HepG2 (cell line): ENCODE measurements around the gene WBP1. TPM values are rescaled to one million over a fixed set of nuclear protein-coding genes. Genes with fewer than 3 reads are reported as not detected.

ENCODE experiments used
- BRCA1 ChIP-seq: sonication (generic); formaldehyde crosslinking; IDR thresholded peaks from 2 replicates; pipeline ENCODE4 v1.4.0; 2020; ENCODE audit warnings: missing genetic modification reagents
- FOSL1 ChIP-seq: sonication (generic); formaldehyde crosslinking; IDR thresholded peaks from 2 replicates; pipeline ENCODE4 v1.9.0; 2021; ENCODE audit warnings: missing genetic modification reagents, borderline replicate concordance
- KDM4B ChIP-seq: sonication (generic); formaldehyde crosslinking; IDR thresholded peaks from 2 replicates; pipeline ENCODE4 v1.4.0; 2020; ENCODE audit warnings: missing genetic modification reagents
- RNF219 ChIP-seq: sonication (generic); formaldehyde crosslinking; IDR thresholded peaks from 2 replicates; pipeline ENCODE4 v1.5.0; 2020; ENCODE audit warnings: mild to moderate bottlenecking, missing genetic modification reagents
- SP5 ChIP-seq: IDR thresholded peaks from 2 replicates; pipeline ENCODE4 v1.6.1; 2016; ENCODE audit warnings: low read depth, borderline replicate concordance
- TFDP1 ChIP-seq: IDR thresholded peaks from 2 replicates; pipeline ENCODE4 v1.6.1; 2016; ENCODE audit warnings: missing compliant biosample characterization, missing genetic modification reagents, borderline replicate concordance
- THAP11 ChIP-seq: IDR thresholded peaks from 2 replicates; pipeline ENCODE4 v1.6.1; 2016; ENCODE audit warnings: missing biosample characterization, missing genetic modification reagents
- ZBTB10 ChIP-seq: sonication (generic); formaldehyde crosslinking; IDR thresholded peaks from 2 replicates; pipeline ENCODE4 v1.4.0; 2020; ENCODE audit warnings: missing genetic modification reagents, borderline replicate concordance
- ZNF451 ChIP-seq: sonication (generic); formaldehyde crosslinking; IDR thresholded peaks from 2 replicates; pipeline ENCODE4 v1.5.0; 2020; ENCODE audit warnings: mild to moderate bottlenecking, missing genetic modification reagents
- ZNF556 ChIP-seq: sonication (generic); formaldehyde crosslinking; IDR thresholded peaks from 2 replicates; pipeline ENCODE4 v1.4.0; 2020; ENCODE audit warnings: mild to moderate bottlenecking, missing genetic modification reagents, borderline replicate concordance
- ZNF782 ChIP-seq: sonication (generic); formaldehyde crosslinking; IDR thresholded peaks from 2 replicates; pipeline ENCODE4 v1.4.0; 2020; ENCODE audit warnings: missing genetic modification reagents, mild to moderate bottlenecking, borderline replicate concordance
- ZSCAN20 ChIP-seq: sonication (generic); formaldehyde crosslinking; IDR thresholded peaks from 2 replicates; pipeline ENCODE4 v1.4.0; 2020; ENCODE audit warnings: missing genetic modification reagents, mild to moderate bottlenecking, borderline replicate concordance
- polyA plus RNA-seq, 8 experiments: library from polyadenylated mRNA; depleted of rRNA in 3 of 8; stranded (reverse) in 7 of 8; unstranded in 1 of 8; fragments of >200 nt; fragmentation: Illumina TruSeq in 4 of 8; extraction: Trizol in 4 of 8; gene quantifications; 2 replicates each; pipeline versions ENCODE4 v1.2.1 to v1.2.3, GENCODE V29; 2011 to 2016; ENCODE audit warnings: low read depth in 4 of 8, missing spikeins in 1 of 8, mixed read lengths in 1 of 8; ENCODE audit not compliant: insufficient read depth in 1 of 8
- total RNA-seq, 5 experiments: library from RNA; depleted of rRNA; stranded (reverse); fragments of >200 nt; fragmentation: Illumina TruSeq; extraction: Trizol; gene quantifications; 2 replicates each; pipeline ENCODE4 v1.2.3, GENCODE V29; 2016; ENCODE audit warnings: low read depth in 1 of 5
- TF ChIP-seq, protein P1 (sequence below): IDR thresholded peaks from 2 replicates; pipeline ENCODE4 v1.6.1; 2012; ENCODE audit warnings: low read depth, low read length, improper control_type of control experiment
- TF ChIP-seq, protein P2 (sequence below), 2 experiments: sonication (generic) in 1 of 2; formaldehyde crosslinking in 1 of 2; IDR thresholded peaks; 2 replicates each; pipeline versions ENCODE4 v1.4.0 to v1.6.1; 2018 to 2020; ENCODE audit warnings: missing genetic modification reagents in 2 of 2, borderline replicate concordance in 1 of 2, low read depth in 1 of 2, mild to moderate bottlenecking in 1 of 2, missing biosample characterization in 1 of 2
- TF ChIP-seq, protein P3 (sequence below): IDR thresholded peaks from 2 replicates; pipeline ENCODE4 v1.6.1; 2016
- TF ChIP-seq, protein P4 (sequence below): sonication (generic); formaldehyde crosslinking; IDR thresholded peaks from 2 replicates; pipeline ENCODE4 v1.8.0; 2022; ENCODE audit warnings: low read depth, missing genetic modification reagents

Gene WBP1
- total and polyA plus RNA-seq, 2 of the 13 experiments (the other 11 are each of a cell fraction or from before 2014, with no cell fraction given): 38.8 to 85.7 TPM

GRCh38 chr2:74421221-74421870 is 36.9 kb upstream of the WBP1 start, which contains the start of the genes C2orf81 and WDR54 (continued):
- no peak for TF ChIP-seq RNF219 (CRISPR knock-in tag)
- TF ChIP-seq, protein P1, sequence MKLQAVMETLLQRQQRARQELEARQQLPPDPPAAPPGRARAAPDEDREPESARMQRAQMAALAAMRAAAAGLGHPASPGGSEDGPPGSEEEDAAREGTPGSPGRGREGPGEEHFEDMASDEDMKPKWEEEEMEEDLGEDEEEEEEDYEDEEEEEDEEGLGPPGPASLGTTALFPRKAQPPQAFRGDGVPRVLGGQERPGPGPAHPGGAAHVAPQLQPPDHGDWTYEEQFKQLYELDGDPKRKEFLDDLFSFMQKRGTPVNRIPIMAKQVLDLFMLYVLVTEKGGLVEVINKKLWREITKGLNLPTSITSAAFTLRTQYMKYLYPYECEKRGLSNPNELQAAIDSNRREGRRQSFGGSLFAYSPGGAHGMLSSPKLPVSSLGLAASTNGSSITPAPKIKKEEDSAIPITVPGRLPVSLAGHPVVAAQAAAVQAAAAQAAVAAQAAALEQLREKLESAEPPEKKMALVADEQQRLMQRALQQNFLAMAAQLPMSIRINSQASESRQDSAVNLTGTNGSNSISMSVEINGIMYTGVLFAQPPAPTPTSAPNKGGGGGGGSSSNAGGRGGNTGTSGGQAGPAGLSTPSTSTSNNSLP: no peak
- no peak for TF ChIP-seq ZNF451 (CRISPR knock-in tag)
- TF ChIP-seq TFDP1 (CRISPR knock-in tag): peak; percentile 91; the same call in 1 of the 2 replicates
- TF ChIP-seq, protein P2, sequence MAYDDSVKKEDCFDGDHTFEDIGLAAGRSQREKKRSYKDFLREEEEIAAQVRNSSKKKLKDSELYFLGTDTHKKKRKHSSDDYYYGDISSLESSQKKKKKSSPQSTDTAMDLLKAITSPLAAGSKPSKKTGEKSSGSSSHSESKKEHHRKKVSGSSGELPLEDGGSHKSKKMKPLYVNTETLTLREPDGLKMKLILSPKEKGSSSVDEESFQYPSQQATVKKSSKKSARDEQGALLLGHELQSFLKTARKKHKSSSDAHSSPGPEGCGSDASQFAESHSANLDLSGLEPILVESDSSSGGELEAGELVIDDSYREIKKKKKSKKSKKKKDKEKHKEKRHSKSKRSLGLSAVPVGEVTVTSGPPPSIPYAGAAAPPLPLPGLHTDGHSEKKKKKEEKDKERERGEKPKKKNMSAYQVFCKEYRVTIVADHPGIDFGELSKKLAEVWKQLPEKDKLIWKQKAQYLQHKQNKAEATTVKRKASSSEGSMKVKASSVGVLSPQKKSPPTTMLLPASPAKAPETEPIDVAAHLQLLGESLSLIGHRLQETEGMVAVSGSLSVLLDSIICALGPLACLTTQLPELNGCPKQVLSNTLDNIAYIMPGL (CRISPR knock-in tag; IDR thresholded peaks at IDR 0.05; ENCODE audit: borderline replicate concordance in 1 of 2, low read depth in 1 of 2): peak in 1 of 2 experiments; percentile 65; a peak in 2 of 4 replicates
- no peak for TF ChIP-seq ZNF782 (CRISPR knock-in tag)
- no peak for TF ChIP-seq ZNF556 (CRISPR knock-in tag)
- no peak for TF ChIP-seq THAP11 (CRISPR knock-in tag)
- no peak for TF ChIP-seq FOSL1 (CRISPR knock-in tag)
- TF ChIP-seq, protein P3, sequence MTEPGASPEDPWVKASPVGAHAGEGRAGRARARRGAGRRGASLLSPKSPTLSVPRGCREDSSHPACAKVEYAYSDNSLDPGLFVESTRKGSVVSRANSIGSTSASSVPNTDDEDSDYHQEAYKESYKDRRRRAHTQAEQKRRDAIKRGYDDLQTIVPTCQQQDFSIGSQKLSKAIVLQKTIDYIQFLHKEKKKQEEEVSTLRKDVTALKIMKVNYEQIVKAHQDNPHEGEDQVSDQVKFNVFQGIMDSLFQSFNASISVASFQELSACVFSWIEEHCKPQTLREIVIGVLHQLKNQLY (CRISPR knock-in tag): no peak
- no peak for TF ChIP-seq ZBTB10 (CRISPR knock-in tag)
- TF ChIP-seq ZSCAN20: no peak
- TF ChIP-seq BRCA1 (CRISPR knock-in tag): no peak
- TF ChIP-seq, protein P4, sequence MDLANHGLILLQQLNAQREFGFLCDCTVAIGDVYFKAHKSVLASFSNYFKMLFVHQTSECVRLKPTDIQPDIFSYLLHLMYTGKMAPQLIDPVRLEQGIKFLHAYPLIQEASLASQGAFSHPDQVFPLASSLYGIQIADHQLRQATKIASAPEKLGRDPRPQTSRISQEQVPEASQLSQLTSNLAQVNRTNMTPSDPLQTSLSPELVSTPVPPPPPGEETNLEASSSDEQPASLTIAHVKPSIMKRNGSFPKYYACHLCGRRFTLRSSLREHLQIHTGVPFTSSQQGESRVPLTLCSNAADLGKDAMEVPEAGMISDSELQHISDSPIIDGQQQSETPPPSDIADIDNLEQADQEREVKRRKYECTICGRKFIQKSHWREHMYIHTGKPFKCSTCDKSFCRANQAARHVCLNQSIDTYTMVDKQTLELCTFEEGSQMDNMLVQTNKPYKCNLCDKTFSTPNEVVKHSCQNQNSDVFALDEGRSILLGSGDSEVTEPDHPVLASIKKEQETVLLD (CRISPR knock-in tag): no peak
- peak; percentile 80; the same call in 1 of the 2 replicates for TF ChIP-seq SP5 (CRISPR knock-in tag)
- TF ChIP-seq KDM4B (CRISPR knock-in tag): no peak
